ENCODE data around the gene NEK10. TPM values are rescaled to one million over a fixed set of nuclear protein-coding genes. Genes with fewer than 3 reads are reported as not detected.

Gene NEK10
- total RNA-seq, 4 donors from 2014 or later = 0.65 to 2.6 (median 1.2) TPM

DNA sequence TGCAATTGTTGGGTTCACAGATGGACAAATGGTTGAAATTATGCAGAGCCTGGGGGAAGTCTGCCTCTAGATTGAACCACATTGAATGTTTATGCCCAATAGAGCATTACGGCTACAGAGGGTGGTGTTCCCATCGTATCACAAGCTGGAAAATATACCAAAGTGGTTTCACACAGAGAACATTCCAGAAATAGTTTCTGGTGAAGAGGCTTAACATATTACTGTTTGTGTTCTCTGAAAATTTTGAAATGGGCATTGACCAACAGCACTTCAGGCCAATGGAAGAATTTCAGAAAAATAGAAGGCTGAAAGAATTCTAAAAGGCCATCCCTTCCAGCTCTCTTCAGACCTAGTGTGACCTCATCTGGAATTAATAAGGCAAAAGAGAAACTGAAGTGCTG is 203.9 kb downstream of the NEK10 start:
- no peak for DNase-seq (ENCODE audit: low spot score)
- no peak for ATAC-seq (ENCODE audit: low FRiP score)
- TF ChIP-seq, protein P1, sequence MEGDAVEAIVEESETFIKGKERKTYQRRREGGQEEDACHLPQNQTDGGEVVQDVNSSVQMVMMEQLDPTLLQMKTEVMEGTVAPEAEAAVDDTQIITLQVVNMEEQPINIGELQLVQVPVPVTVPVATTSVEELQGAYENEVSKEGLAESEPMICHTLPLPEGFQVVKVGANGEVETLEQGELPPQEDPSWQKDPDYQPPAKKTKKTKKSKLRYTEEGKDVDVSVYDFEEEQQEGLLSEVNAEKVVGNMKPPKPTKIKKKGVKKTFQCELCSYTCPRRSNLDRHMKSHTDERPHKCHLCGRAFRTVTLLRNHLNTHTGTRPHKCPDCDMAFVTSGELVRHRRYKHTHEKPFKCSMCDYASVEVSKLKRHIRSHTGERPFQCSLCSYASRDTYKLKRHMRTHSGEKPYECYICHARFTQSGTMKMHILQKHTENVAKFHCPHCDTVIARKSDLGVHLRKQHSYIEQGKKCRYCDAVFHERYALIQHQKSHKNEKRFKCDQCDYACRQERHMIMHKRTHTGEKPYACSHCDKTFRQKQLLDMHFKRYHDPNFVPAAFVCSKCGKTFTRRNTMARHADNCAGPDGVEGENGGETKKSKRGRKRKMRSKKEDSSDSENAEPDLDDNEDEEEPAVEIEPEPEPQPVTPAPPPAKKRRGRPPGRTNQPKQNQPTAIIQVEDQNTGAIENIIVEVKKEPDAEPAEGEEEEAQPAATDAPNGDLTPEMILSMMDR (IDR thresholded peaks at IDR 0.05) = no peak

DNA sequence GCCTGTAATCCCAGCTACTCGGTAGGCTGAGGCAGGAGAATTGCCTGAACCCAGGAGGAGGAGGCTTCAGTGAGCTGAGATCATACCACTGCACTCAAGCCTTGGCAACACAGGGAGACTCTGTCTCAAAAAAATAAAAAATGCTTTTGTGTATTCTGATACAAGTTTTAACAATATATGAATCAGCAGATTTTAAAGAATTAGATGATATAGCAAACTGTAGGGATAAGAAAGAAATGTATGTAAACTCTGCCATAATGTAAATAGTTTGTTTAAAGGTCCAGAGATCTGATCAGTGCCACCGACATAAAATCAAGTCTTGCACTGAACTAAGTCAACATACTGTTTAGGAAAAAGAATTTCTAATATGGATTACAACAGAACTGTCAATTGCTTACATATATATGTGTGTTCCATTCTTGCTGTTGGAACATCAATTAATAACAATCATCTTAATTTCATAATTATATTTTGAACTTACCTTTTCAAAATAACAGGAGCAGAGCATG is 208.3 kb downstream of the NEK10 start:
- TF ChIP-seq, protein P1 (IDR thresholded peaks at IDR 0.05) = no peak
- DNase-seq (ENCODE audit: low spot score) = no peak
- no peak for ATAC-seq (ENCODE audit: low FRiP score)

DNA sequence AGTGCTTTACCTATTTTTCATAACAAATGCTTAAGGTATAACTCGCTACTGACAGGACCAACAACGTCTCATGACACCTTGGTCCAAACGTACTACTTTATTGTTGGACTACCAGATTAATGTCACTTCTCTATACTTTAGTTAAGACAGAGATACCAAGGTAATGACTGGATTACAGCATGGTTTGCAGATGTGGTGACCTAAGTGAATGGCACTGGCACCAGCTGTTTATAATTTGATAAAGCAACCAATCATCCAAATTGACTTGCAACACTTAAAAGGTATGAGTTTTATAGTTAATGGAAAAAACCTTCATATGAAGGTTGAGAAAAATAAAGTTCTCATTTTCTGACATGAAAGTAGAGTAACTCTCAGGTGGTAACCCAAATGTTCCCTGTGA is 209.0 kb downstream of the NEK10 start:
- ATAC-seq (ENCODE audit: low FRiP score) = no peak
- no peak for DNase-seq (ENCODE audit: low spot score)
- TF ChIP-seq, protein P1 (IDR thresholded peaks at IDR 0.05) = no peak

DNA sequence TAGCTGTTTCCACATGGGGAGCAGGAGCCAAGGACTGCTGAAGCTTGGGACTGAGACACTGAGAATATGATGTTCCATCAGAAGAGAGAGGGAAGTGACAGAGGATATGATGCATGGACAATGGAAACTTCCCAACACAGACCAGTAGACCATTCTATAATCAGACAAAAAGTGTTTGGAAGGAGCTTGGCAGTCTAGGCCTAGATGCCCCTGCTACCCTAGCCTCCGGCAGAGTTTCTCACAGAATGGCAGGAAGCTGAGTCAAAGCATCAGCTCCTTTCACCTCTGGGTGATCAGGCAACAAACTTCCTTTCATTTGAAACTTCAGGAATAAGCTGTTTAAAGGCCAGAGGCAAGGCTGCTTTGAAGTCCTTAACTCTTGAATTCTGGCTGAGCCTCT is 222.0 kb downstream of the NEK10 start:
- no peak for ATAC-seq (ENCODE audit: low FRiP score)
- TF ChIP-seq, protein P1 (IDR thresholded peaks at IDR 0.05) = no peak

DNA sequence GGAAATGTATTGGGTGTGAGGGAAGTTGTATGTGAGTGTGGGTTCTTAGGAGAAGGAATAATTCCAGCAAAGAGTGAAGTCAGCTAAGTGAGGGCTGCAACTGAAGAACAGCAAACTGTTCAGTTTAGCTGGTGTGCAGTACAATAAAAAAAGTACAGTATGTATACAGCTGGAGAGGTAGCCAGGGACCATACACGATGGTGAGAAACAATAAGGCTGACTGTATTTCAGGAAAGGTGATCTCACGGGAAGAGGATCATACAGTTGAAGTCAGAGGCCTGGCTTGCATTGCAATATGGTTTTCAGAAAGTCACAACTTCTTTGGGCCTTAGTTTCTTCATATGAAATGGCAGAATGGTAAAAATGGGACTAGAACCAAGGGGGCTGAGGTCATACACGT is 222.4 kb downstream of the NEK10 start:
- TF ChIP-seq, protein P1 (IDR thresholded peaks at IDR 0.05) = no peak
- DNase-seq (ENCODE audit: low spot score) (no peak), ATAC-seq (ENCODE audit: low FRiP score) (no peak)

More for the DNA sequence above, 222.0 kb downstream of the NEK10 start:
- no peak for DNase-seq (ENCODE audit: low spot score)

DNA sequence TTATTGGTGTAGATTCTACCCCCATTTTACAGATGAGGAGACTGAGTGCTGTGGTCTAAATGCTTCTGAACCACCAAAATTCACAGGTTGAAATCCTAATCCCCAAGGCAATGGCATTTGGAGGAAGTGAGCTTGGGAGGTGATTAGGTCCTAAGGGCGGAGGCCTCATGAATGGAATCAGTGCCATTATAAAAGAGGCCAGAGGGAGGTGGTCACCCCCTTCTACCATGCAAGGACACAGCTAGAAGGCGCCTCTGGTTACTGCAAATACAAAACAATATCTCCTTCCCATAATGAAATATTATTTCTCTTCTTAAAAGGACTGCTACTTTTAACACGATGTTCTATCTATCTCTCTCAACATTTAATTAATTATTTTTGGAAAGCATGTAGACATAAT is 223.5 kb downstream of the NEK10 start:
- TF ChIP-seq, protein P1 (IDR thresholded peaks at IDR 0.05) = no peak
- DNase-seq (ENCODE audit: low spot score) = no peak
- no peak for ATAC-seq (ENCODE audit: low FRiP score)

DNA sequence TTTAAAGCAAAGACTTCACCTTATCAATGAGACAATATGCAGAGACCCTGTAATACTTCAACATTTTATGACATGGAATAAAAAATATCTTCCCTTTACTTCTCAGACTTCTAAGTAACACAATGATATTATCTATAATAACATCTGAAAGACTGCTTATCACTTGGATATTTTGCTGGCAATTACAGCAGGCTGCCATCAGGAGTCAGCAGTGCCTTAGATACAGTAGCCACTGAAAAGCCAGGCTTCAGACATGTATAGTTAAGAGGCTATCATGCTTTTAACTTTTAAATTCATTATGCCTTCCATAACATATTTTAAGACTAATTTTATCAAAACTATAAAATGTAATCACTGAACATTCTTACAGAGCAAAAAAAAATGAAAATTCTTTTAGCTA is 227.5 kb downstream of the NEK10 start:
- DNase-seq (ENCODE audit: low spot score) = no peak
- no peak for ATAC-seq (ENCODE audit: low FRiP score)
- TF ChIP-seq, protein P1 (IDR thresholded peaks at IDR 0.05) = no peak
